HG02610 (cell line): ENCODE results near the gene KIAA0232.
"Not testable (repeated sequence)": the region's sequence is repeated elsewhere in the genome, so short reads cannot be mapped to it uniquely, and the experiment has no call there.

Experiments
- ATAC-seq: cut with Tn5 transposase; IDR thresholded peaks from one replicate; pipeline ENCODE4 v1.9.1; 2021; ENCODE audit warnings: mild to moderate bottlenecking, moderate library complexity; ENCODE audit not compliant: unreplicated experiment

KIAA0232 gene

DNA sequence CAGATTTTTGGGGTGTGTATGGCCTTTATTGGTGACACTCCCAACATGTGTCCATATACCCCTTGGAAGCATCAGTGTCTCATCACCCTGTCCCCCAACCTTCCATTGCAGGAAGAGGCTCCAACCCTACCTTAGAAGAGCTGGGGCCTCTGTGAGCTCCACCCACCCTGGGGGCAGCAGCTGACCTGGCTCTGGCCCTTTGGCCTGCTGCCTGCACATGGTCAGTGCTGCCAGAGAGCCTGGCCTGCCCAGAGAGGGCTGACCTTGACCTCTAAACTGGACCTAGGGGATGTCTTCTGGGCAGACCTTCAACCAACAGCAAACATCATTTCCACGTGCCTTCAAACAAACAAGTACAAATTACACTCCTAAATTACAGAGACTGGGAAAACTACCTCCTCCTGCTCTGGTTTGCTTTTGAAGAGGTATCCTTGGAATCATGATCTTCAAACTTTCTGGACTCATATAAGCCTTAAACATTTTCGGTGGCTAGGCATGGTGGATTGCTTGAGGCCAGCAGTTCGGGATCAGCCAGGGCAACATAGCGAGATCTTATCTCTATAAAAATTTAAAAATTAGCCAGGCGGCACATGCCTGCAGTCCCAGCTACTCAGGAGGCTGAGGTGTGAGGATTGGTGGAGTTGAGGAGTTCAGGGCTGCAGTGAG is 27.3 kb upstream of the KIAA0232 start:
- ATAC-seq = no peak

DNA sequence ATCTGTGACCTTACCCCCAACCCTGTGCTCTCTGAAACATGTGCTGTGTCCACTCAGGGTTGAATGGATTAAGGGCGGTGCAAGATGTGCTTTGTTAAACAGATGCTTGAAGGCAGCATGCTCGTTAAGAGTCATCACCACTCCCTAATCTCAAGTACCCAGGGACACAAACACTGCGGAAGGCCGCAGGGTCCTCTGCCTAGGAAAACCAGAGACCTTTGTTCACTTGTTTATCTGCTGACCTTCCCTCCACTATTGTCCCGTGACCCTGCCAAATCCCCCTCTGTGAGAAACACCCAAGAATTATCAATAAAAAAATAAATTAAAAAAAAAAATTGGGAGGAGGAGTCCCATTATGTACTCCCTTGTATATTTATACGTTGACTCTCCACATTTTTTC is 26.2 kb upstream of the KIAA0232 start:
- ATAC-seq = not testable (repeated sequence)

GRCh38 chr4:6758728-6759127 is 23.8 kb upstream of the KIAA0232 start:
- ATAC-seq = no peak

- no peak for ATAC-seq
Measured at GRCh38 chr4:6760865-6761264, 21.7 kb upstream of the KIAA0232 start.

DNA sequence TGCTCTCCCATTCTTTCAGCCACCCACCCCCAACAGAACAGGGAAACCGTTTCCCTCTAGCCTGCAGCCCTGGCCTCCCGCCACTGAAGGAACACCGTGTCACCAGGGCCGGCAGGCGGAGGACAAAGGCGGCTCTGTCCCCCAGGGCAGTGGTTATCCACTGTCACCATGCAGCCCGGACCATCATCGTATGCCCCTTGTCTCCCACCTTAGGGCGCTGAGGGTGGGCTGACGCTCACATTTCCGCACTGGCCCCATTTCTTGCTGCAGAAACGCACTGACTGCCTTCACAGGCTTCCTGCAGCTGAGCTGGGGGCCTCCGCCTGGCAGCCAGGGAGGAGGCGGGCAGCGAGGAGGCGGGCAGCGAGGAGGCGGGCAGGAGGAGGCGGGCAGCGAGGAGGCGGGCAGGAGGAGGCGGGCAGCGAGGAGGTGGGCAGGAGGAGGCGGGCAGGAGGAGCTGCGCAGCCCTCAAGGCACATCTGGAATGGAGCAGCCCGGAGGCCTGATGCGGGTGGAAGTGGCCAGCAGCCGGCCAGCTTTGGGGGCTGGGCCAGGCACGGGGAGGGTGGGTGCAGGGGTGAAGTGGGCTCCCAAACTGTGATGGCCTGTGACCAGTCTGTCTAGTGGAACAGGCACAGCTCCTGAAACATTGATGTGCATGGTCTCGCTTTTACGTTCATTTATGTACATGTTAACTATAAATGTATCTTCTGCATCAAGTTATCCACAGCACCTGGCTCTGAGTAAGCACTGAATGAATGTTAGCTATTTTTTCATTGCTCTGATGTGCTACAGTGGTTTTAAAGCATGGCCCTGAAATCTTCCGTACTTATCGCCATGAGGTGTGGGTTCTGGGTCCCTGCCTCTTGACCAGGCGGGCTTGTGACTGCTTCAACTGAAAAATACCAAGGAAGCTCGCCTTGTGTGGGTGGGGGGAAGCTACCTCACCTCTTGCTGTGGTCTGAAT is 20.6 kb upstream of the KIAA0232 start:
- no peak for ATAC-seq

- no peak for ATAC-seq
Measured at GRCh38 chr4:6763330-6763851, 19.1 kb upstream of the KIAA0232 start.

DNA sequence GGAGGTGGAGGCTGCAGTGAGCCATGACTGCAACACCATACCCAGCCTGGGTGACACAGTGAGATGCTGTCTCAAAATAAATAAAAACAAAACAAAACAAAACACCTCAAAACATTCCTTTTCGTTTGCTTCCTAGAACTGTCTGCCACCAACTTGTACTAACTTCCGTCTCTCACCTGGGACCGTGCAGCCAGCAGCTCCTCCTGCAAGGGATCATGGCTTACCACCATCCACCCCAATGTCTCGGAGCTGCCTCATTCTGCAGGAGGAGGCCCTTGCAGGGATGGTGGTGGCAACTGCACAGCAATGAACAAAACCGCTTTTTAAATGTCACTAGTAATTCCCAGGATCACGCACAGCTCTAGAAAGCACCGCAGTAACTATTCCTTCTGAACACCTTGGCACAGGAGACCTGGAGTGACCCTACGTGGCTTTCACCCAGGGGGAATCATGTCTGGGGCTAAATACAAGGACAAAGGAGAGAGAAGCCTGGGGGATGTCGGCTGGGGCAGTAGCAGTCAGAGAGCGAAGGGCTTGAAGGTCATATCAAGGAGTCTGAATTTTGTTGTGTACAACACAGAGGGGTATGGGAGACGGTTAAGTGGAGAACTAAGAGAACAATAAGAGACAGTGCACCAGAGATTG is 17.4 kb upstream of the KIAA0232 start:
- ATAC-seq = no peak

- ATAC-seq = no peak
Measured at GRCh38 chr4:6765703-6766102, 16.8 kb upstream of the KIAA0232 start.

- ATAC-seq = no peak
Measured at GRCh38 chr4:6767386-6767747, 15.2 kb upstream of the KIAA0232 start.

DNA sequence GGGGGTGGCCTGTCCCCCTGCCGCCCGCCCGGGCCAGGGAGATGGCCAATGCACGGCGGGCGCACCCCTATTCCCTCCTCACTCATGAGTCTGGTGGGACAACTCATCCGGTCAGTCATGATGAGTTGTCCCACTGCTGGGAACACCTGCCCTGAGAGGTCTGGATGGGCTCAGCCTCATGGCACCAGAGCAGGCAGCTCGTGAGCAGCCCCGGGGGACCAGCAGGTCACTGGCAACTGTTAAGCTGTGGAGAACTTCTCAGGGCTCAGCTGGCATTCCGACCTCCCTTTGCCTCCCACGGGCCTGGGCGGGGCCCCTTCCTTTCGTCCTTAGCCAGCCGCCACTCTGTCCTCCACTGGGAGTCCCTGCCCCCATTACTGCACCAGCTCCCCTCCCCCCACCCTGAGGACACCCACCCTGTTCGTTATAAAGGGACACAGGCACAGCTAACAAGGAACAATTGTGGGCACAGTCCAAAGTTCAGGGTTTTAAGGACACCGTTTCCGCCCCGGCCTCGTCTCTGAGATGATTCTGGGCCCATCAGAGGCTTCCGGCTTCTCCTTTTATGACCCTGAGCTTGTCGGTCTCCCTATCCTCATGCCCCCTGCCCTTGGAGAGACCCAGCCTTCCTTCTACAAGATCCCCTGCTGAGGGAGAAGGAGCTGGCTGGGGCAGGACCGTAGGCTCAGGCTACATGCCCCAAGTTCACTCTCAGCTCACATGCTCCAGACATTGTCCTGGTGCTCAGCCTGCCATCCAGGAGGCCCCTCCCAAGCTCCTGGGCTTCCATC is 14.6 kb upstream of the KIAA0232 start:
- no peak for ATAC-seq

DNA sequence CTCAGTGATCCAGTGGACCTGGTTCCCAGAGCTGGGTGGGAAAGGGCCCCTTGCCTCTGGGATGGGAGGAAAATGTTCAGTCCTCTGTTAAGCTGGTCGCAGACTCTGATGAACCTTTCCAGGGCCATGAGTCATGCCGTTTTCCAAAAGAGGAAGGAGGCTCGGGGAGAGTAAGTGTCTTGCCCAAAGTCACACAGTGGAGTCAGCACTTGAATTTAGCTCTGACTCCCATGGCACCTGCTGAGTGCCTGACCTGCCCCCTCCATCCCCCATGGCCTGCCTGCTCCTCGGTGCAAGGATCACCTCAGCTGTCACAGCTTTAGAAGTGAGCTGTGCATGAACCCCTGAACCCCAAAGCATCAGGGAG is 14.0 kb upstream of the KIAA0232 start:
- no peak for ATAC-seq

DNA sequence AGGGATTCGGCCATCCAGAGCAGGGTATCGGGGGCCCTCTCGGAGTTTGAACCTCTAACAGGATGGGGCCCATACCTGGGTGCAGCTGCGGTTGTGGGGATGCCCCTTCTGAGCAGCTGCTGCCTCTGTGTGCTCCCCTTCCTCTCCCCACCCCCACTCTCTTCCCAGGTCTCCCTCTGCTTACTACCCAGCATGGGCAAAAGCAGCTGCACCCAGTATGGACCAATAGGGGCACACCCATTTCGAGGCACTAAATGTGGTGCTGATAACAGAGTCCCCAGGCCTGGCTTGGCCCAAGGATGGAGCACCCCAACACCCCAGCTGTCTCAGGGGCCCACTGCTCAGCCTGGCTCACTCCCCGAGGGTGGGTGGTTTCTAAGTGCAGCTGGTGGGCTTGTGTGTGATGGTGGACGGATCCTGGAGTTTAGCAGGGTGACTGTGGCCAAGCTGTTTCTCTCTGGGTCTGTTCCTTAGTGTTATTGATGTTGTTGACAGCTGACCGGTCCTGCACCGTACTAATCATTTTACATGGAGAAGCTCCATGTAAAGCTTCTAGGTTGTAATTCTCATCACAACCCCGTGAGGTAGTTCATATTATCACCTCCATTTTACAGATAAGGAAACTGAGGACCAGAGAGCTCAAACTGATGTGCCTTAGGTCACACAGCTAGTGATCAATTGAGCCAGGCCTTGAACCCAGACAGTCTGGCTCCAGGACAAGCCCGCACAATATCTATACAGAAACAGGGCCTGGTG is 13.1 kb upstream of the KIAA0232 start:
- no peak for ATAC-seq

DNA sequence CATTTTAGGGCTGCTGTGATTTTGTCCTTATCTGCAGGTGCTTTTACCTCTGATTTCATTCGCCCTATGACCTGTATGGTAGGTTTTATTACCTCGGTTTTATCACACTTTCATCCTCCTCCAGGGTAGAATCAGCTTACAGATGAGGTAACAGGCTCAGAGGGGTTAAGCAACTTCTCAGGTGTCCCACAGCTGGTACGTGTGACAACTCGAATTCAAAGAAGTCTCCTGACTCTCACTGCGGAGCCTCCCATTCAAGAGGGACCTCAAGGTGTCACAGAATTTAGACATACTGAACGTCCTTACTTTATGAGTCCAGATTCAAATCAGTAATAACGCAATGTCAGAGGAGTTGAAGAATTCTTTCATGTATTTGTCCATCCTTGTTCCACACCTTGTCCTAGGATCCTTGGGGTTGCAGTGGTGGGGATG is 12.5 kb upstream of the KIAA0232 start:
- ATAC-seq = no peak

- no peak for ATAC-seq
Measured at GRCh38 chr4:6770581-6771228, 11.8 kb upstream of the KIAA0232 start.

DNA sequence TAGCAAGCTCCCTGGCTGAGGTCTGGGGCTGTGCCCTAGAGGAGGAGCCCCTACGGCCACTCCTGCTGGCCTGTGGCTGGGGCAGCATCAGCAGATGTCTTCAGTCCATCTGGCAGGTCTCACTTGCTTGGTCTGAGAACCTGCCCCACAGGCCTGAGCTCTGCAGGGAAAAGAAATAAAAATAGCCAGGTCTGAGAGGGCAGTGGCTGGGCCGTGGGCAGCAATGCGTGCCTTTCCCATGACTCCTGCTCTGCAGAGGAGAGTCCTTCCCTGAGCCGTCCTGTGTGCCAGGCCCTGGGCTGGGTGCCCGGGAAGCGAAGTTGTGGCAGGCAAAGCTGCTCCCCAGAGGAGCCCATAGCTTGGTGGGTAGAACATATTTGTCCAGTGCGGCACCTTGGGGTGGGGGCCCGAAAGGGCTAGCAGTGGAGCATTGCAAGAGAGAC is 11.3 kb upstream of the KIAA0232 start:
- no peak for ATAC-seq

GRCh38 chr4:6772223-6772928 is 10.2 kb upstream of the KIAA0232 start:
- ATAC-seq = no peak

DNA sequence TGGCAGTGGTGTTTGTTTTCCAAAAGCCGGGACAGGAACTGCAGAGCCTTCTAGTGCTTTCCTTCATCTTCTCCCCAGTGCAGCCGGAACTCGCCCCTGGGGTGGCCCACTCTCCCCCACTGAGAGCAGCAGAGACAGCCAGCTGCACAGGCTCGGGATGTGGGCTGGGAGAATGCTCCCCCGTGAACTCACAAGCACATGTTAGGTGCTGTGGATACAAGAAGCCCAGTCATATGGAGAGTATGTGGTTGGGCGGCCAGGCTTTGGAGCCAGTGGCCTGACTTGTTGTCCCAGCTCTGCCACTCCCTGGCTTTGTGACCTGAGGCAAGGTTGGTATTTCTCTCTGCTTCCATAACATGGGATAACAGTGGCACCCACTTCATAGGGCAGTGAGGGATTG is 9.4 kb upstream of the KIAA0232 start:
- ATAC-seq = no peak

DNA sequence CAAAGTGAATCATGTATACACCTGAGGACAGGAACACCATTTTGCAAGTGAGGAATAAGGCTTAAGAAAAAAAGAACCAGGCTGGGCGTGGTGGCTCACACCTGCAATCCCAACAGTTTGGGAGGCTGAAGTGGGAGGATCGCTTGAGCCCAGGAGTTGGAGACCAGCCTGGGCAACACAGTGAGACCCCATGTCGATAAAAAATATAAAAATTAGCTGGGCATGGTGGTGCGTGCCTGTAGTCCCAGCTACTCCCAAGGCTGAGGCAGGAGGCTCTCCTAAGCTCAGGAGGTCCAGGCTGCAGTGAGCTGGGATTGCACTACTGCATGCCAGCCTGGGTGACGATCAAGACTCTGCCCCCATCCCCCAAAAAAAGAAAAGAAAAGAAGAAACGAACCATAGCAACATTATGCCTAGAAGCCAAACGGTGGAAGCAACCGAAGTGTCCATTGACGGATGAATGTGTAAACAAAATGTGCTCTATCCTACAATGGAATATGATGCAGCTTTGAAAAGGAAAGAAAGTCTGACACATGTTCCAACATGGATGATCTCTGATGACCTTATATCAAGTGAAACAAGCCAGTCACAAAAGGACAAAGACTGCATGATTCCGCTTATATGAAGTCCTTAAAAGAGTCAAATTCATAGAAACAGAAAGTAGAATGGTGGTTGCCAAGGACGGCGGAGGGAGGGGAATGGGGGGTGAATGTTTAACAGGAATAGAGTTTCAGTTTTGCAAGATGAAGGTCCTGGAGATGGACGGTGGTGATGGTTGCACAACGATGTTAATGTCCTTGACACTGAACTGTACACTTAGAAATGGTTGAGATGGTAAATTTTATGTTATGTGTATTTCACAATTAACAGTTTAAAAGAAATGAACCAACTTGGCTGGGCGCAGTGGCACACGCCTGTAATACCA is 8.6 kb upstream of the KIAA0232 start:
- ATAC-seq = no peak
